ENCODE data around the gene PRR19.
"Not testable (repeated sequence)": the region's sequence is repeated elsewhere in the genome, so short reads cannot be mapped to it uniquely, and the experiment has no call there.

Gene PRR19

DNA sequence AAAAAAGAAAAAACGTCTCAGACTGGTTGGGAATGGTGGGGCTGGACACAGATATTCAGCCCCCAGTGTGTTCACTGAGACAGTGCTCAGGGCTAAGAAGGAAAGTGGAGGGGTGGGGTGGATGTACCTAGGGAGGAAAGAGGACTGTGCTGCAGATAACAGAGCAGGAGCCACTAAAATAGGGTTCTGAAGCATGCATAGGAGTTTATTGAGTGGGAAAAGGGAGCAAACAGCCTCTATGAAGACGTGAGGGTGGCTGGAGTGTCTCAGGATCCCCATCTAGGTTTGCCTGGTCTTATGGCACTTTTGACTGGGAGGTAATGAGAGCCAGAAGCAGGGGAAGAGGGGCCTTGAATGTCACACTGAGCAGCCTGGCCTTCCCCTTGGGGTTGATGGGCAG, 26.9 kb downstream of the PRR19 start:
- no peak for DNase-seq

GRCh38 chr19:42330241-42330711, 28.3 kb downstream of the PRR19 start:
- DNase-seq: no peak

GRCh38 chr19:42331333-42331732, 29.4 kb downstream of the PRR19 start:
- not testable (repeated sequence) for DNase-seq

GRCh38 chr19:42332059-42332458, 30.1 kb downstream of the PRR19 start:
- DNase-seq: no peak

DNA sequence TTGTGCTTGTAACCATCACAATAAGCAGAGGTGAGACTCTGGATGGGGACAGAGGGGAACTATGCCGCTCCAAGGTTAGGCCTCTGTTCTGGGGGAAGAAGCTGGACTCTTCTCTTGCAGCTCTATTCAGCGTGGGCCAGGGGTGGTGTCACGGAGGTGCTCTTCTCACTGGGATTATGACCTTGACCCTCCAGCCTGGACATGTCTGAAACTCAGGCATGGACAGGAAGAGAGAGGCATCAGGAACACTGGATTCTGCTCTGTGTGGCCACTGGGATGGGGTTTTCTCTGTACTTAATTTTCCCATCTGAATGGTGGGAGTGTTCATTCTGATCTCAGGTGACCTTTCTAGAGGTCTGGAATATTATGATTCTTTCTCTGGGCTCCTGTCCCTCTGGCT, 31.1 kb downstream of the PRR19 start:
- DNase-seq: no peak

DNA sequence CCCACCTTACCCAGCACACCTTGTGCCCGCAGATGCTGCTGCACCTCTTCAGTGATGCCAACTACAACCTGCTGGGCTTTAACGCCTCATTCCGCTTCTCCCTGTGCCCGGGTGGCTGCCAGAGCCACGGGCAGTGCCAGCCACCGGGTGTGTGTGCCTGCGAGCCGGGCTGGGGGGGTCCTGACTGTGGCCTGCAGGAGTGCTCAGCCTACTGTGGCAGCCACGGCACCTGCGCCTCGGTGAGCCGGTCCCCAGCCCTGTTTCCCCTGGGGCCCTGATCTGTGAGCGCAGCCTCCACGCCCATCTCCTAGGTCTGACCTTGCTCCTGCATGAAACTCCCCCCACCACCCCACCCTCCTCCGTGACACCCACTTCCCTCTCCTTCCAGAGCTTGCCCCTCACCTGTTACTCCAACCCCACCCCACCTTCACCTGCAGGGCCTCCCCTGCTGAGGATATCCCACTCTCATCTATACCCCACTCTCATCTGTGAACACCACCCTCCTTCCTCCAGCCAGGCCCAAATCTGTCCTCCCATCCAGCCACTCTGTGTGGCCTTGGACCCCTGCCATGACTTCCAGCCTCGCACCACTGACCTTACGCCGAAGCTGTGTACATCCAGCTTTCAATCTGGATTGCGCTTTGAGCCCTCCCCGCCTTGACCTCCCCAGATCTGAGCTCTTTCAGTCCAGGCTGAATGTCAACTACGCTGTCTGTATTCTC, 32.2 kb downstream of the PRR19 start:
- DNase-seq: no peak

GRCh38 chr19:42334697-42335373, 32.9 kb downstream of the PRR19 start:
- DNase-seq: no peak

DNA sequence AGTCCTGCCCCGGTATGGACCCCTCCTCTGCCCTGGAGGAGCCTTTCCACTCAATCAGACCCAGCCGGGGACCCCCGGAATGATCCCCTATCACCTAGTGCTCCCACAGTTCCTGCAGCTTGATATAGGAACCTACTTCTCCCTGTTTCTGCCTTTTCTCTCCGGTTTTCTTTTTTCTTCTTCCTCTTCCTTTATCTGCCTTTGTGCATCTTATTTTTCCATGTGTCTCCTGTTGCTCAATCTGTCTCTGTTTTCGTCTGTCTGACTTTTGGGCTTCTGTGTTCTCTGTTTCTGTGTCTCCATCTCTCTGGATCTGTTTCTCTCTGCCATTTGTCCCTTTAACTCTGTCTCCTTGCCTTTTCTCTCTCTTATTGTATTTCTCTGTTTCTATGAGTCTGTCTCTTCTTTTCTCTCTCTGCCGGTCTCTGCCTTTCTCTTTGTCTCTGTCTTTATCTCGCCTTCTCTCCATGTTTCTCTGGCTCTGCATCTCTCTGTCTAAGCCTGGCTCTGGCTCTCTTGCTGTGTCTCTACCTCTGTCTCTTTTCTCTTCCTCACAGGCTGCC, 33.5 kb downstream of the PRR19 start:
- DNase-seq: no peak

GRCh38 chr19:42335971-42336370, 34.0 kb downstream of the PRR19 start:
- no peak for DNase-seq

GRCh38 chr19:42339126-42339860, 37.4 kb downstream of the PRR19 start:
- not testable (repeated sequence) for DNase-seq

DNA sequence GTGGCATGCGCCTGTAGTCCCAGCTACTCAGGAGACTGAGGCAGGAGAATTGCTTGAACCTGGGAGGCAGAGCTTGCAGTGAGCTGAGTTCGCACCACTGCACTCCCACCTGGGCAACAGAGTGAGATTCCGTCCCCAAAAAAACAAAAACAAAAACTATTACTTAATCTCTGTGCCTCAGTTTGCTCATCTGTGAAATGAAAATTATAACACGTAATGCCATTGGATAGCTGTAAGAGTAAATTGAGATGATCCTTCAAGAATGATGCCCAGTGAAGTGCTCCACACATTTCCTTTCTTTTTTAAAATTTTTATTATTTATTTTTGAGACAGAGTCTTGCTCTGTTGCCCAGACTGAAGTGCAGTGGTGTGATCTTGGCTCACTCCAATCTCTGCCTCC, 38.0 kb downstream of the PRR19 start:
- not testable (repeated sequence) for DNase-seq

GRCh38 chr19:42343344-42344110, 41.6 kb downstream of the PRR19 start:
- no peak for DNase-seq

DNA sequence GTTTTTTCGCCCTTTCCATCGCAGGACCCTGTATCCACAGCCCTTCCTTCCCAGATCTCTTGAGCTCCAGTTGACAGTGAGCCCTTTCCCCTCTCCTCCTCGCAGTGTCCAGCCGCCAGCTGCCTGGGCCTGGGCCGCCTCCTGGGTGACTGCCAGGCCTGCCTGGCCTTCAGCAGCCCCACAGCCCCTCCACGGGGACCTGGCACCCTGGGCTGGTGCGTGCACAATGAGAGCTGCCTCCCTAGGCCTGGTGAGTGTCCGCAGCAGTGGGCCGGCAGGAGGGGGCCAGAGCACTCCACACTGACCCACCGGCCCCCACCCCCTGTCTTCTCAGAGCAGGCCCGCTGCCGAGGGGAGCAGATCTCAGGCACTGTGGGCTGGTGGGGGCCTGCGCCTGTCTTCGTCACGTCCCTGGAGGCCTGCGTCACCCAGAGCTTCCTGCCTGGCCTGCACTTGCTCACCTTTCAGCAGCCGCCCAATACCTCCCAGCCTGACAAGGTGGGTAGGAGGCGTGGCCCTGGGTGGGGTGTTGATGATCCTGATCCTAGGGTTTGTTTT, 42.5 kb downstream of the PRR19 start:
- DNase-seq: no peak

DNA sequence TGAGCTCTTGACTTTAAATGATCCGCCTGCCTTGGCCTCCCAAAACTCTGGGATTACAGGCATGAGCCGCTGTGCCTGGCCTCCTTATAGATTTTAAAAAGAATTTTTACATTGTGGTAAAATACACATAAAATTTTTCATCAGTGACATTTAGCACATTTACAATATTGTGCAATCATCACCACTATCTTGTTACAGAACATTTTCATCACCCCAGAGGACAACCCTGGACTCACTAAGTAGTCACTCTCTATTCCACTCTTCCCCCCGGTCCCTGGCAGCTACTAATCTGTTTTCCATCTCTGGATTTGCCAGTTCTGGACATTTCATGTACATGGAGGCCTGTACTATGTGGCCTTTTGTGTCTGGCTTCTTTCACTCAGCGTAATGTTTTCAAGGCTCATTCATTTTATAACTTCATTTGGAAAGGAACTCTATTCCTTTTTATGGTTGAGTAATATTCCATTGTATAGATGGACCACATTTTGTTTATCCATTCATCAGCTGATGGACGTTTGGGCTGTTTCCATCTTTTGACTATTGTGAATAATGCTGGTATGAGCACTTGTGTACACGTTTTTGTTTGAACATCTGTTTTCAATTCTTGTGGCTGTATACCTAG, 43.4 kb downstream of the PRR19 start:
- DNase-seq: no peak

DNA sequence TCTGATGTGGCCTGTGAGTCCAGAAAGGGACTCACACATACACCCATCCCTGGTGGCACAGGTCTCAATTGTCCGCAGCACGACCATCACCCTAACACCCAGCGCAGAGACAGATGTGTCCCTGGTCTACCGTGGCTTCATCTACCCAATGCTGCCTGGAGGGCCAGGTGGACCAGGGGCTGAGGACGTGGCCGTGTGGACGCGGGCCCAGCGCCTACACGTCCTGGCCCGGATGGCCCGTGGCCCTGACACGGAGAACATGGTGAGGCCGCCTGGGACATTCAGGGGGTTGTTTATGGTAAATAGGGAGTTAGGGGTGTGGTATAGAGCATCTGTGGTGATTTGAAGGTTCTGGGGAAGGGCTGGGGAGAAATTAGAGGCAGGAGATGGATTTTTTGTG, 46.3 kb downstream of the PRR19 start:
- DNase-seq: no peak

- no peak for DNase-seq
These were observed 47.6 kb downstream of the PRR19 start for GRCh38 chr19:42349378-42350107.

- DNase-seq: no peak
These were observed 48.5 kb downstream of the PRR19 start for GRCh38 chr19:42350417-42350816.

GRCh38 chr19:42351079-42351735, 49.3 kb downstream of the PRR19 start:
- no peak for DNase-seq

- DNase-seq: peak; percentile 35
These were observed 50.6 kb downstream of the PRR19 start for GRCh38 chr19:42352301-42353259.

All from CD4-positive, alpha-beta T cell treated with Interleukin-17A for 1 hour (primary cell).